Fibroblast of villous mesenchyme (primary cell): ENCODE data around the gene ING5. TPM values are rescaled to one million over a fixed set of nuclear protein-coding genes. Genes with fewer than 3 reads are reported as not detected.

Experiments used
- DNase-seq: peaks from one replicate; pipeline ENCODE4 v3.0.0-alpha.2; 2010; ENCODE audit warnings: low read depth
- H3K4me3 ChIP-seq: 2 replicates; pipeline ENCODE4 v1.5.1; 2011; ENCODE audit warnings: low read depth, mild to moderate bottlenecking, low read length
- total RNA-seq: library from RNA; depleted of rRNA; stranded (reverse); fragments of >200 nt; gene quantifications from 2 replicates; pipeline ENCODE4 v1.2.3, GENCODE V29; 2012
- TF ChIP-seq, protein P1 (sequence below): IDR thresholded peaks from 2 replicates; pipeline ENCODE4 v1.5.1; 2012; ENCODE audit warnings: low read depth, mild to moderate bottlenecking, low read length; ENCODE audit not compliant: insufficient read depth

The ING5 gene
- total RNA-seq, 1 donor = 21.2 TPM

DNA sequence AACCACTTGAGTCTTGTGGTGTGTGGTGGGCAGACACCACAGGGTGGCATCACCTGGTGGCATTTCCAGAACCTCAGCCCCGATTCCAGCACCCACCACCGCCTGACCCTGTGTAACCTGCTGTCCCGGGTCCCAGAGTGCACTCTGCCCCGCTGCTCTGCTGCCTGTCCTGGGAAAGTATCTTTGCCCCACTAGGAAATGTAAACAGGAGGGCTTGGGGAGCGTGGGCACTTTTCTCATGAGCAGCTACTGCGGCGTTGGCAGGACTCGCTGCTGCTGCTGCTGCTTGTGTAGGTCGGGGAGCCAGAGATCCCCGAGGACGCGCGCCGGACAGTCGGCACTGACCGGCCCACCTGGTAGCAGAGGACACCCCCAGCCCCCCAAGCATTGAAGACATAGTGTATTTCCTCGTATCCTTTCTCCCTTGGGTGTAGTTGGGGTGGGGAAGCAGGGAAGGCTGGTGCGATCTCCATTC is 28.6 kb upstream of the ING5 start:
- TF ChIP-seq, protein P1, sequence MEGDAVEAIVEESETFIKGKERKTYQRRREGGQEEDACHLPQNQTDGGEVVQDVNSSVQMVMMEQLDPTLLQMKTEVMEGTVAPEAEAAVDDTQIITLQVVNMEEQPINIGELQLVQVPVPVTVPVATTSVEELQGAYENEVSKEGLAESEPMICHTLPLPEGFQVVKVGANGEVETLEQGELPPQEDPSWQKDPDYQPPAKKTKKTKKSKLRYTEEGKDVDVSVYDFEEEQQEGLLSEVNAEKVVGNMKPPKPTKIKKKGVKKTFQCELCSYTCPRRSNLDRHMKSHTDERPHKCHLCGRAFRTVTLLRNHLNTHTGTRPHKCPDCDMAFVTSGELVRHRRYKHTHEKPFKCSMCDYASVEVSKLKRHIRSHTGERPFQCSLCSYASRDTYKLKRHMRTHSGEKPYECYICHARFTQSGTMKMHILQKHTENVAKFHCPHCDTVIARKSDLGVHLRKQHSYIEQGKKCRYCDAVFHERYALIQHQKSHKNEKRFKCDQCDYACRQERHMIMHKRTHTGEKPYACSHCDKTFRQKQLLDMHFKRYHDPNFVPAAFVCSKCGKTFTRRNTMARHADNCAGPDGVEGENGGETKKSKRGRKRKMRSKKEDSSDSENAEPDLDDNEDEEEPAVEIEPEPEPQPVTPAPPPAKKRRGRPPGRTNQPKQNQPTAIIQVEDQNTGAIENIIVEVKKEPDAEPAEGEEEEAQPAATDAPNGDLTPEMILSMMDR = no peak
- no peak overlapping the region for H3K4me3 ChIP-seq
- DNase-seq = no peak

DNA sequence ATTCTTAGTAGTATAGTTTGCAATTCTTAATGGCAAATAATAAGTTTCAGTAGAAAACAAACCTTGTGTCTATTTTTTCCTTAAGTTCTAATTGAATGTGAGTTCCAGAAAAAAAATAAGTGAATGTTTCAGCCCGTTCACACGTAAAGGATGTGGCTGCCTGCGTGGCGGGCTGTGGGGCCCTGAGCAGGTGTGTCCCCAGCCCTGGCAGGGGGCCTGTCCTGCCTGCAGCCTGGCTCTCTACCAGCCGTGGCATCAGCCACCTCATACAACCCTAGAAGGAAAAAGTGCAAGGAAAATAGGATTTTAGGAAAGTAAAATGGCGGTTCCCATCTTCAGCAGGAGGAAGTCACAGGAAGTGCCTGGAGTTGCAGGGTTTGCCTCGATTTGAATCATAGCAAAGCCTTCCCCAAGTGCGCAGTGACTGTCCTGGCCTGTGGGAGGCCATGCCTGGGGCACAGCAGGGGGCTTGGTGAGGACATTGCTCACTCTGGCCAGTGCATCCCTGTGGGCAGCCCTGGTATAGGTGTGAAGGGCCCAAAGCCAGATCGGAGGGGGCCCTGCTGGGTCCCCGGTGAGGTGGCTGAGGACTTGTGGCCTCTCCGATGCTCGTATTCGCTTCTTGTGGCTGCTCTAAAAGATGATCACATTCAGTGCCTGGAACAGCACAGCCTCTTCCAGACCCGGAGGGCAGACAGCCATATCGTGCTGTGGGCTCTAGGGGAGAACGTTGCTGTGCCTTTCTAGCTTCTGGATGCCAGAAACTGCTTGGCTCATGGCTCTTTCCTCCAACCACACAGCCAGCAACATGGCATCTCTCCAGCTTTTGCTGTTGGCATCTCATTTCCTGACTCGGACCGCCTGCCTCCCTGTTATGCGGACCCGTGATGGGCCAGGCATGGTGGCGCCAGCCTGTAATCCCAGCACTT is 27.8 kb upstream of the ING5 start:
- TF ChIP-seq, protein P1 = no peak
- DNase-seq = no peak
- no peak overlapping the region for H3K4me3 ChIP-seq

DNA sequence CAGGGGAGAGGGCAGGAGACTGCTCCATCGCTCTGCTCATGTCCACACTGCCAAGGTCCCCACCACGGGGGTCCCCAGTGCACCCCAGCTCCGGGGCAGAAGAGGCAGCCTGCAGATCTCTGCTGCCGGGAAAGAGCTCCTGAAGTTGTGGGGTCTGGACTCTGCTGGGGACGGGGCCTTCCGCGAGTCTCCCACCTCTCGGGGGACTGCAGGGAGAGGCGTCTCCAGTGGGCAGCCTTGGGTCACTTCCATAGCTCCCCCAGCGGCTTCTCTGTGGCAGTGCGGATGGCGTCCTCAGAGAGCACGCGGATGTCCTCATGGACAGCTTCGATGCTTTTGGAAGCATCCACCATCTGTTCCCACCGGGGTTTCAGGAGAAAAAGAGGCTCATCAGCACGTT is 26.0 kb upstream of the ING5 start:
- TF ChIP-seq, protein P1 = peak; percentile 11
- no peak for DNase-seq

DNA sequence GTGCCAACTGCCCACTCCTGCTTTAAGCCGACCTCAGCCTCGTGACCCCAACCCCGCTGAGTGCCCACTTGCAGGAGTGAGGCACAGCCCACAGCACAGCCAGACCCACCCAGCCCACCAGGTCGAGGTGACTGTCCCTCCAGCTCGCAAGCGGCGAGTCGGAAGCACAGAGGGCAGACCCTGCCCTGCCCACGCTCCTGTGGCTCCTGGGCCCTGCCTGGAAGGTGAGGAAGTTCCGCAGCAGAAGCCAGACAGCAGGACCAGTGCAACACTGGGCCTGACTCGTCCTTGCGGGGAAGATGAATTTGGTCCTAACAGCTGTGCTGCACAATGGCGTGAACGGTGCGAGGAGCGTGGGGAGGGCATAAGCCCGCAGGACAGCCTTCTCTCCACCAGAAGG is 25.2 kb upstream of the ING5 start:
- H3K4me3 ChIP-seq = no peak overlapping the region
- no peak for DNase-seq
- TF ChIP-seq, protein P1 = no peak

More for the DNA sequence above, 26.0 kb upstream of the ING5 start:
- H3K4me3 ChIP-seq = no peak overlapping the region

DNA sequence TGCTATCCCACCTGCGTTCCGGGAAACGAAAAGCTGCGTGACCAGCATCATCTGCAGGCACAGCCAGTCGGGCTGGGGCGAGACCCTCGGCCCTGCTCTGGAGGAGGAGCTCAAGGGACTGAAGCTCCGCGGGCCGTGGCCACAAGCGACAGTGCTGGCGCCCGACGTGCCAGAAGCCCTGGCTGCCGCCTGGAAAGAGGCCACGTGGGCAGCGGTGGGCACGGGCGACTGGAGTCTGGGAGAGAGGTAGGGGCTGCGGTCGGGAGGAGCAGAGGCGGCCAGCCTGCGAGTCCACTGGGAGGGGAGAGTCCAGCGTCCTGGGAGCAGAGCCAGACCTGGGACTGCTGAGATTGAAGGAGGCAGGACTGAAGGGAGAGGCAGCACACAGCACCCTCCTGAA is 24.4 kb upstream of the ING5 start:
- H3K4me3 ChIP-seq = no peak overlapping the region
- no peak for DNase-seq
- TF ChIP-seq, protein P1 = no peak

DNA sequence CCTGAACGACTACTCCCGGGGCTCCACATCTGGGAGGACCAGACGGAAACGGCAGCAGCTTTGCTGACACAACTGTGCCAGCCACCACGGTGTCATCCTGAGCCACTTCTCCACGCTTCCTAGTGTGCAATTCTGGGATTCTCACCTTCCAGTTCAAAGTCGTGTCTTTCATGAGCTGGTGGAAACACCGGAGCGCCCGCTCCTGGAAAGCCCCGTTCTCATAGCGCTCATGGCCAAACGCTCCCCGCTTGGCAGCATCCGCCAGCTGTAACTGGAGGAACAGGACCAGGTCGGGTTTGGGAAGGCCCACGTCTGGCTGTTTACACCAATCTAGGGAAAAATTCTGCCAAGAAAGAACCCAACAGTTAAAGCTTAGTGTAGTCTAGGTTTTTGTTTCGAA is 23.5 kb upstream of the ING5 start:
- TF ChIP-seq, protein P1 = no peak
- no peak for DNase-seq
- H3K4me3 ChIP-seq = no peak overlapping the region
